ENCODE measurements around the gene AMH.

DNA sequence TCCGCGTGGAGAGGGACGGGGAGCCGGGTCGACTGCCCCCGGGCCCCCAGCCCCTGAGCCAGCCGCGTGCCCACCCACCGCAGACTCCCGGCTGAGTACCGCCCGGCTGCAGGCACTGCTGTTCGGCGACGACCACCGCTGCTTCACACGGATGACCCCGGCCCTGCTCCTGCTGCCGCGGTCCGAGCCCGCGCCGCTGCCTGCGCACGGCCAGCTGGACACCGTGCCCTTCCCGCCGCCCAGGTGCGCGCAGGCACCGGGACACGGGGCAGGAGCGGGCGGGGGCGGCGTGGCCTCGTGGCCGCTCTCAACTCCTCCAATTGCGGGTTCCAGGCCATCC is 1.6 kb downstream of the AMH start:
- TF ChIP-seq ARID2 (CRISPR knock-in tag; IDR thresholded peaks at IDR 0.05; ENCODE audit: borderline replicate concordance) (no peak), ZNF768 (CRISPR knock-in tag; IDR thresholded peaks at IDR 0.05) (no peak), EP300 (IDR thresholded peaks at IDR 0.05; ENCODE audit: low read depth in 2 of 2, low read length in 2 of 2) (no peak), EP300 (CRISPR knock-in tag; IDR thresholded peaks at IDR 0.05; ENCODE audit: borderline replicate concordance) (no peak), HOXD1 (CRISPR knock-in tag; IDR thresholded peaks at IDR 0.05) (no peak), ZNF652 (CRISPR knock-in tag; IDR thresholded peaks at IDR 0.05; ENCODE audit: borderline replicate concordance, low read depth) (no peak)
- TF ChIP-seq, protein P1, sequence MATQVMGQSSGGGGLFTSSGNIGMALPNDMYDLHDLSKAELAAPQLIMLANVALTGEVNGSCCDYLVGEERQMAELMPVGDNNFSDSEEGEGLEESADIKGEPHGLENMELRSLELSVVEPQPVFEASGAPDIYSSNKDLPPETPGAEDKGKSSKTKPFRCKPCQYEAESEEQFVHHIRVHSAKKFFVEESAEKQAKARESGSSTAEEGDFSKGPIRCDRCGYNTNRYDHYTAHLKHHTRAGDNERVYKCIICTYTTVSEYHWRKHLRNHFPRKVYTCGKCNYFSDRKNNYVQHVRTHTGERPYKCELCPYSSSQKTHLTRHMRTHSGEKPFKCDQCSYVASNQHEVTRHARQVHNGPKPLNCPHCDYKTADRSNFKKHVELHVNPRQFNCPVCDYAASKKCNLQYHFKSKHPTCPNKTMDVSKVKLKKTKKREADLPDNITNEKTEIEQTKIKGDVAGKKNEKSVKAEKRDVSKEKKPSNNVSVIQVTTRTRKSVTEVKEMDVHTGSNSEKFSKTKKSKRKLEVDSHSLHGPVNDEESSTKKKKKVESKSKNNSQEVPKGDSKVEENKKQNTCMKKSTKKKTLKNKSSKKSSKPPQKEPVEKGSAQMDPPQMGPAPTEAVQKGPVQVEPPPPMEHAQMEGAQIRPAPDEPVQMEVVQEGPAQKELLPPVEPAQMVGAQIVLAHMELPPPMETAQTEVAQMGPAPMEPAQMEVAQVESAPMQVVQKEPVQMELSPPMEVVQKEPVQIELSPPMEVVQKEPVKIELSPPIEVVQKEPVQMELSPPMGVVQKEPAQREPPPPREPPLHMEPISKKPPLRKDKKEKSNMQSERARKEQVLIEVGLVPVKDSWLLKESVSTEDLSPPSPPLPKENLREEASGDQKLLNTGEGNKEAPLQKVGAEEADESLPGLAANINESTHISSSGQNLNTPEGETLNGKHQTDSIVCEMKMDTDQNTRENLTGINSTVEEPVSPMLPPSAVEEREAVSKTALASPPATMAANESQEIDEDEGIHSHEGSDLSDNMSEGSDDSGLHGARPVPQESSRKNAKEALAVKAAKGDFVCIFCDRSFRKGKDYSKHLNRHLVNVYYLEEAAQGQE (IDR thresholded peaks at IDR 0.05; ENCODE audit: borderline replicate concordance in 1 of 2, low read depth in 1 of 2, low read length in 2 of 2), result no peak
- TF ChIP-seq, protein P2, sequence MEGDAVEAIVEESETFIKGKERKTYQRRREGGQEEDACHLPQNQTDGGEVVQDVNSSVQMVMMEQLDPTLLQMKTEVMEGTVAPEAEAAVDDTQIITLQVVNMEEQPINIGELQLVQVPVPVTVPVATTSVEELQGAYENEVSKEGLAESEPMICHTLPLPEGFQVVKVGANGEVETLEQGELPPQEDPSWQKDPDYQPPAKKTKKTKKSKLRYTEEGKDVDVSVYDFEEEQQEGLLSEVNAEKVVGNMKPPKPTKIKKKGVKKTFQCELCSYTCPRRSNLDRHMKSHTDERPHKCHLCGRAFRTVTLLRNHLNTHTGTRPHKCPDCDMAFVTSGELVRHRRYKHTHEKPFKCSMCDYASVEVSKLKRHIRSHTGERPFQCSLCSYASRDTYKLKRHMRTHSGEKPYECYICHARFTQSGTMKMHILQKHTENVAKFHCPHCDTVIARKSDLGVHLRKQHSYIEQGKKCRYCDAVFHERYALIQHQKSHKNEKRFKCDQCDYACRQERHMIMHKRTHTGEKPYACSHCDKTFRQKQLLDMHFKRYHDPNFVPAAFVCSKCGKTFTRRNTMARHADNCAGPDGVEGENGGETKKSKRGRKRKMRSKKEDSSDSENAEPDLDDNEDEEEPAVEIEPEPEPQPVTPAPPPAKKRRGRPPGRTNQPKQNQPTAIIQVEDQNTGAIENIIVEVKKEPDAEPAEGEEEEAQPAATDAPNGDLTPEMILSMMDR (CRISPR knock-in tag; IDR thresholded peaks at IDR 0.05), result no peak

Measured in HepG2 (cell line).